HFF-Myc (cell line): ENCODE measurements around the gene ZNF714.

Source experiments
- DNase-seq: peaks from one replicate; pipeline ENCODE4 v3.0.0-alpha.2; 2011; ENCODE audit warnings: low read depth; ENCODE audit errors: extremely low read depth
- H3K4me3 ChIP-seq: replicated peaks from 2 replicates; pipeline ENCODE4 v1.5.1; 2011; ENCODE audit warnings: low read depth, mild to moderate bottlenecking, control low read depth, low read length
- CTCF ChIP-seq: IDR thresholded peaks from 2 replicates; pipeline ENCODE4 v1.5.1; 2012; ENCODE audit warnings: mild to moderate bottlenecking, low read depth, low read length, control low read depth; ENCODE audit errors: missing control alignments

ZNF714 gene

GRCh38 chr19:21109116-21109515, 27.1 kb downstream of the ZNF714 start:
- no peak overlapping the region for H3K4me3 ChIP-seq
- no peak for TF ChIP-seq CTCF
- DNase-seq, result no peak

- no peak for DNase-seq
- no peak overlapping the region for H3K4me3 ChIP-seq
- no peak for TF ChIP-seq CTCF
Observed at GRCh38 chr19:21110183-21110582, 28.2 kb downstream of the ZNF714 start.

- no peak overlapping the region for H3K4me3 ChIP-seq
- no peak for TF ChIP-seq CTCF
- no peak for DNase-seq
Observed at GRCh38 chr19:21115430-21115829, 33.4 kb downstream of the ZNF714 start.

GRCh38 chr19:21117041-21117907, 35.3 kb downstream of the ZNF714 start:
- no peak for TF ChIP-seq CTCF
- no peak for DNase-seq
- H3K4me3 ChIP-seq, result no peak overlapping the region

GRCh38 chr19:21126078-21126477, 44.1 kb downstream of the ZNF714 start:
- TF ChIP-seq CTCF, result no peak
- DNase-seq, result no peak
- H3K4me3 ChIP-seq, result no peak overlapping the region

- H3K4me3 ChIP-seq, result no peak overlapping the region
- DNase-seq, result no peak
- TF ChIP-seq CTCF, result no peak
Observed at GRCh38 chr19:21127001-21127400, 45.0 kb downstream of the ZNF714 start.
